ENCODE measurements around the gene ASPSCR1. TPM values are rescaled to one million over a fixed set of nuclear protein-coding genes. Genes with fewer than 3 reads are reported as not detected.

ASPSCR1 gene
- total RNA-seq, 3 donors from 2014 or later = 33.1 to 35.2 (median 34.5) TPM

- ATAC-seq = no peak
- Histone ChIP-seq H3K4me3 (no peak overlapping the region), H3K36me3 (ENCODE audit: low read depth) (no peaks in the 10 kb centered on the region), H3K9me3 (no peaks in the 10 kb centered on the region), H3K4me1 (ENCODE audit: low read depth) (peaks cover 22% of the 10 kb centered on the region)
- TF ChIP-seq CTCF (IDR thresholded peaks at IDR 0.05) = no peak
- no peak for DNase-seq
- intact Hi-C loops (cut with DNase I, micrococcal nuclease) = loop anchor here (5.0 to 10.0 kb wide), 2 partner anchors 119 to 121 kb away; no protein-coding TSS in a partner anchor
These were observed 56.1 kb downstream of the ASPSCR1 start for GRCh38 chr17:82033359-82034085.

GRCh38 chr17:82034371-82035011 lies 57.1 kb downstream of the ASPSCR1 start:
- H3K9me3 ChIP-seq = no peaks in the 10 kb centered on the region
- no peaks in the 10 kb centered on the region for H3K36me3 ChIP-seq (ENCODE audit: low read depth)
- no peak overlapping the region for H3K4me3 ChIP-seq
- H3K4me1 ChIP-seq (ENCODE audit: low read depth) = peaks cover 22% of the 10 kb centered on the region
- ATAC-seq = no peak
- TF ChIP-seq CTCF (IDR thresholded peaks at IDR 0.05) = no peak
- no peak for DNase-seq
- intact Hi-C loops (cut with DNase I, micrococcal nuclease) = loop anchor here (5.0 to 10.0 kb wide), 2 partner anchors 118 to 120 kb away; no protein-coding TSS in a partner anchor

DNA sequence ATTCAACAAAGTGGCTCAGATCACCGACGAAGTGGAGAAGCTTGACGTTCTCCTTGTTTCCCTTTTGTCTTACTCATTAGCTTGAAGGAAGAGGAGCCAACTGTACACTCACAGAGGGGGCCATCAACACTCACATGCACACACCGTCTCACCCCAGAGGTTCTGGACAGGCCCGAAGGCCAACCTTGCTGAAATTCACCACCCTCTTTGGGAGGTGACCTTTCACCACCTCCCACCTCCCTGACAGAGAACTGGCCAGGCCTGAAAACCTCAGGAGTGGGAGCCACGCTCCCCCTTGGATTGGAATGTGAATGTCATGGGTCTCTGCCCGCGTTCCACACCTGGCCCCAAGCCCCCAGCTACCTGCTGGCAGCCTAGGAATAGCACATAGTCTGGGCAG lies 58.1 kb downstream of the ASPSCR1 start:
- Histone ChIP-seq H3K4me3 (no peak overlapping the region), H3K9me3 (no peaks in the 10 kb centered on the region), H3K4me1 (ENCODE audit: low read depth) (peaks cover 15% of the 10 kb centered on the region), H3K36me3 (ENCODE audit: low read depth) (no peaks in the 10 kb centered on the region)
- no peak for TF ChIP-seq CTCF (IDR thresholded peaks at IDR 0.05)
- intact Hi-C loops (cut with DNase I, micrococcal nuclease) = loop anchor here in 1 of 2 donors (10.0 kb wide), 1 partner anchor 119 kb away; no protein-coding TSS in a partner anchor
- DNase-seq (no peak), ATAC-seq (no peak)

DNA sequence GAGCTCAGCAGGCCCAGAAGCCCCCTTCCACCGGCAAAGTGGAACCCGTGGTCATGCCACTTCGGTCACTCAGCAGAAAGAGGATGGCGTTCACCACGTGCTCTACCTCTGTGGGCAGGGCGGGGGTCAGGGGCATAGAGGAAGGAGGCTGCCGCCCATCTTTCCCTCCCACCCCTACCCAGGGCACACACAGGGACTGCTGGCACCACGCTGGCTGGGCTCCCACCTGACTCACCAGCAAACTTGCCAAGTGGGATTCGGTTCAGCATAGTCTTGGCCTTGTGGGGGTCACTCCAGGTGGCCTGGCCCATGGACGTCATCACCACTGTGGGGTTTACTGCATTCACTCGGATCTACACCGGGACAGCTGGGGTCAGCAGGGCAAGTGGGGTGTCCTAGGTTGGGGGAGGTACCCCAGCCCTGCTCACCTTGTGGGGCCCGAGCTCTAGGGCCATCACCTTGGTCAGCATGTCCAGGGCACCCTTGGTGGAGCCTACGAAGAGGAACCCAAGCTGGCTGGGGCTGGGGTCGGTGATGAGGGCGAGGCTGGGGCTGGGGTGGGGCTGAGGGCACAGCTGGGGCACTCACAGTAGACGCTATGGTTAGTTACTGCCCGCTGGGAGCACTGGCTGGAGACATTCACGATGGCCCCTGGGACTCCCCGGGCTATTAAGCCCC lies 58.7 kb downstream of the ASPSCR1 start:
- no peak for ATAC-seq
- Histone ChIP-seq H3K36me3 (ENCODE audit: low read depth) (no peaks in the 10 kb centered on the region), H3K4me3 (no peak overlapping the region), H3K4me1 (ENCODE audit: low read depth) (peaks cover 14% of the 10 kb centered on the region), H3K9me3 (no peaks in the 10 kb centered on the region)
- DNase-seq = no peak
- intact Hi-C loops (cut with DNase I, micrococcal nuclease) = loop anchor here in 1 of 2 donors (10.0 kb wide), 1 partner anchor 119 kb away; no protein-coding TSS in a partner anchor
- TF ChIP-seq CTCF (IDR thresholded peaks at IDR 0.05) = no peak

GRCh38 chr17:82036634-82037091 lies 59.2 kb downstream of the ASPSCR1 start:
- DNase-seq (peak in 1 of 3 donors; percentile 55), ATAC-seq (peak; percentile 0)
- Histone ChIP-seq H3K4me1 (ENCODE audit: low read depth) (peaks cover 14% of the 10 kb centered on the region), H3K36me3 (ENCODE audit: low read depth) (no peaks in the 10 kb centered on the region), H3K9me3 (no peaks in the 10 kb centered on the region), H3K4me3 (peak overlapping the region; percentile 35)
- no peak for TF ChIP-seq CTCF (IDR thresholded peaks at IDR 0.05)
- intact Hi-C loops (cut with DNase I, micrococcal nuclease) = loop anchor here in 1 of 2 donors (10.0 kb wide), 1 partner anchor 118 kb away; no protein-coding TSS in a partner anchor

All from mucosa of descending colon (tissue), 3 donors.